Stomach (tissue), 4 donors: ENCODE measurements around the gene LHFPL2.

Experiments
- EP300 ChIP-seq: sonication (generic); formaldehyde crosslinking; IDR thresholded peaks from one replicate; pipeline ENCODE4 v1.6.1; 2017; ENCODE audit warnings: antibody characterized with exemption
- POLR2A ChIP-seq, 4 donors: fragments of 450-650 bp; IDR thresholded peaks; one replicate each; pipeline ENCODE4 v1.6.1; 2016; ENCODE audit warnings: antibody characterized with exemption in 4 of 4, control low read depth in 2 of 4, mild to moderate bottlenecking in 1 of 4, moderate library complexity in 1 of 4
- POLR2AphosphoS5 ChIP-seq, 3 donors: sonication (generic); formaldehyde crosslinking; IDR thresholded peaks; one replicate each; pipeline ENCODE4 v1.6.1; 2016; ENCODE audit warnings: antibody characterized with exemption in 3 of 3
- TF ChIP-seq, protein P1 (sequence below), 7 experiments: fragments of 450-650 bp in 4 of 7; fragments of 200-600 bp in 3 of 7; sonication (generic) in 3 of 7; IDR thresholded peaks; one replicate each; pipeline ENCODE4 v1.5.1; 2016 to 2019; ENCODE audit warnings: antibody characterized with exemption in 7 of 7, control low read depth in 2 of 7, mild to moderate bottlenecking in 1 of 7

DNA sequence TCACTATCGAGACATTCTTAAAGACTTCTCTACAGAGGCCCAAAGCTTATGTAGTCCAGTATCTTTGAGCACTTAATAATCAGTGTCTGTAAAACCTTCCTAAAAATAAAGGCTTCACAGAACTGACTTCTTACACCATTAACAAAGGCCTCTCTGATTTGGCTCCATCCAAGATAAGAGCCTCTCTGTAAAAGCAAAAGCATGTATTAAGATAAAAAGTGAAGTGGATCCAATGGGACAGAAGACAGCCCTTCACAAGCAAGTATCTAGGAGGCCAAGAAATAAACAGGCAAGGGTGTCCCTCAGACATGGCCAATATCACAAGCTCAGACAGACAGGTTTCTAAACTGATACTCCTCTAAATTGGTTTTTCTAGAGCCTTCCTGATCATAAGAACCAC is 11.9 kb downstream of the LHFPL2 start:
- TF ChIP-seq, protein P1, sequence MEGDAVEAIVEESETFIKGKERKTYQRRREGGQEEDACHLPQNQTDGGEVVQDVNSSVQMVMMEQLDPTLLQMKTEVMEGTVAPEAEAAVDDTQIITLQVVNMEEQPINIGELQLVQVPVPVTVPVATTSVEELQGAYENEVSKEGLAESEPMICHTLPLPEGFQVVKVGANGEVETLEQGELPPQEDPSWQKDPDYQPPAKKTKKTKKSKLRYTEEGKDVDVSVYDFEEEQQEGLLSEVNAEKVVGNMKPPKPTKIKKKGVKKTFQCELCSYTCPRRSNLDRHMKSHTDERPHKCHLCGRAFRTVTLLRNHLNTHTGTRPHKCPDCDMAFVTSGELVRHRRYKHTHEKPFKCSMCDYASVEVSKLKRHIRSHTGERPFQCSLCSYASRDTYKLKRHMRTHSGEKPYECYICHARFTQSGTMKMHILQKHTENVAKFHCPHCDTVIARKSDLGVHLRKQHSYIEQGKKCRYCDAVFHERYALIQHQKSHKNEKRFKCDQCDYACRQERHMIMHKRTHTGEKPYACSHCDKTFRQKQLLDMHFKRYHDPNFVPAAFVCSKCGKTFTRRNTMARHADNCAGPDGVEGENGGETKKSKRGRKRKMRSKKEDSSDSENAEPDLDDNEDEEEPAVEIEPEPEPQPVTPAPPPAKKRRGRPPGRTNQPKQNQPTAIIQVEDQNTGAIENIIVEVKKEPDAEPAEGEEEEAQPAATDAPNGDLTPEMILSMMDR (IDR thresholded peaks at IDR 0.05), result no peak
- TF ChIP-seq POLR2A (IDR thresholded peaks at IDR 0.05) (no peak), POLR2AphosphoS5 (IDR thresholded peaks at IDR 0.05) (no peak), EP300 (no peak)
